Stimulated activated CD4-positive, alpha-beta T cell treated with anti-CD3 and anti-CD28 coated beads, Interleukin-12 subunit alpha, Interleukin-12 subunit beta, amount 100 ng/mL, for 24 hours (primary cell): Measurements from ENCODE around the gene ANK3.

Source experiments
- DNase-seq, 2 experiments: peaks; one replicate each; pipeline ENCODE4 v3.0.0-alpha.2; 2020; ENCODE audit warnings: low read depth in 2 of 2

The ANK3 gene

GRCh38 chr10:60234551-60234950 is 155.1 kb downstream of the ANK3 start:
- no peak for DNase-seq

- DNase-seq: no peak
Measured at GRCh38 chr10:60230892-60231291, 158.8 kb downstream of the ANK3 start.

- no peak for DNase-seq
Measured at GRCh38 chr10:60224066-60224705, 165.5 kb downstream of the ANK3 start.

- DNase-seq: no peak
Measured at GRCh38 chr10:60222047-60222446, 167.6 kb downstream of the ANK3 start.

- no peak for DNase-seq
Measured at GRCh38 chr10:60212195-60212594, 177.5 kb downstream of the ANK3 start.

DNA sequence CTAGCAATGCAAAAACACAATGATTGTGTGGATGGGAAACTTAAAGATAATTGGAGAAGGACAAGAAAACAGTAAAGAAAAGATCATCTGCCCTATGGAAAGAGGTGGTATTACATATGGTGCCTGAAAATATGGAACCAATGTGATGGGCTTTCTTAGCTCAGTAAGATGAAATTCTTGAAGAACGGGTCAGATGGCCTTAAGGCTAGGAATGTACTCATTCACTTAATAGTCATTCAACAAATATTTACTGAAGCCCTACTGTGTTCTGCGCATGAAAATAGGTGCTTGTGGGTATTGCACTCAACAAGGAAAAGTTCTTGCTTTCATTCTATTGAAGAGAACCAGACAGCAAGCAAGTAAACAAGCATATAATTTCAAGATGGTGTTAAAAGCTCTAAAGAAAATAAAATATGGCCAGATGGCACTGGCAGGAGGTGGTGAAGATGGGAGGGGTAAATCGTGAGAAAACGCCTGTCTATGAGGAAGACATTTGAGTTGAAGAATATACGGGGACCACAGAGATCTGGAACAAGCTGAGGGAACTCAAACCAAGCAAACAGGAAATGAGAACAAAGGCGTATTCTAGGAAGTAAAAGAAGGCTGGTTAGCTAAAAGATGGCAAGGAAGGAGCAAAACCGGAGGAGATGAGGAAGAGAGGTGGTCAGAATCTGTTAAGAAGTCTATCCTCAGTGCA is 179.7 kb downstream of the ANK3 start:
- DNase-seq: no peak

GRCh38 chr10:60208676-60209269 is 180.9 kb downstream of the ANK3 start:
- no peak for DNase-seq

- no peak for DNase-seq
Measured at GRCh38 chr10:60207894-60208293, 181.8 kb downstream of the ANK3 start.

DNA sequence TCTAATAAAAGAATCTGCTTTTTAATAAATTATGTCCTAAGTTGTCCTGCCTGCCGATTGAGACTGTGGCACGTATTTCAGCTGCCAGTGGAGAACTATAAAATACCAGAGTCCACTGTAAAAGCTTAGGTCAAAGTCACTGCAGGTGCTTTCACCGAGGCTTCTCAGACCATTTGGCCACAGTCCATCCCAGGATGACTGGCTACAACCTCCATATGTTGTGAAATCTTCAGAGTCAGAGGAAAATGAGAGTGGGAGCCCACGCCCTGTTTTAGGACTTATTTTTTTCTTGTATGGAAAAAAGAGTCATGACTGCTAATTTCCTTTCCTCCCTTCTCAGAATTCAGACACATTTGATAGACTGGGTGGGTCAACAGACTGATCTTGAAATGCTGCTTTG is 182.9 kb downstream of the ANK3 start:
- DNase-seq: no peak

GRCh38 chr10:60205741-60206140 is 183.9 kb downstream of the ANK3 start:
- no peak for DNase-seq

DNA sequence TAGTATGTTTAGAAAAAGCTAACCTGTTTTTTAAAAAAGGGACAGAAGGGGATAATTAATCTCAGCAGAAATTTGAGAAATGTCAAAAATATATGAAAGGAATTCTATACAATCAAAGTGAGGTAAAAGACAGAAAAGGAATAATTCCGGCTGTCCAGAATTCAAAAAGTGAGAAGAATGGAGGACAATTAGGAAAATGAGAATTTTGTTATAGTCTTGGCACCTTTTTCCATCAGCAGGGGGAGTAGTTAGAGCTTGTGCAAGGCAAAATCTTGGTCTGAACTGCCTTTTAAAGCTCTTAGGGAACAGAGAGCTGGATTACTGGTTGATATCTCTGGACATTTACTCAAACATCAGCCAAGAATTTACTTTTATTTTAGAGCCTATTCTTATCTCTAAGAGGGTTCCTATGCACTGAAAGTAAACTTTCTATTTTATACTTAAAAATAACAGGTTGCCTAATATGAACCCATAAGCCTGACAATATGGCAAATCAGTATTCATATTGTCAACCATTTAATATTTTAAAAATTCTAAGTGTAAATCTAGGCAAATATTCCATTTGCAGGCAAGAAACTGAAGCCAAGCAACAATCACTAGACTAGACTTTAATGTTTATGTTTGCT is 185.6 kb downstream of the ANK3 start:
- no peak for DNase-seq

DNA sequence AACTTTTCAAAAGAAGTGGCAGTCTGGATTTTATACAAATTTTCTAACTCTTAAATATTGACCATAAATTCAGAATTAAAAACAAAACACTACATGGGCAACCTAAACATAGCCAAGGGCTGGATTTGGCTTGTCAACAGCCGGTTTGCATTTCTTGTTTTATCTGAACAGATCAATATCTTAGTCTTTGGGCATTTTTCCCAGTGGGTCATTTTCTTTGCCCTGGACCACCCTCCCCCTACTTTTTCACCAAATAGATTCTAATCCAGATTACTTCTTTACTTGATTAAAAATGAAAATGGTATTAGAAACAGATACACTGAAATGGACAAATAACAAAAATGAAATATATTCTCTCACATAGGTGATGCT is 189.0 kb downstream of the ANK3 start:
- no peak for DNase-seq

- no peak for DNase-seq
Measured at GRCh38 chr10:60200012-60200681, 189.5 kb downstream of the ANK3 start.

DNA sequence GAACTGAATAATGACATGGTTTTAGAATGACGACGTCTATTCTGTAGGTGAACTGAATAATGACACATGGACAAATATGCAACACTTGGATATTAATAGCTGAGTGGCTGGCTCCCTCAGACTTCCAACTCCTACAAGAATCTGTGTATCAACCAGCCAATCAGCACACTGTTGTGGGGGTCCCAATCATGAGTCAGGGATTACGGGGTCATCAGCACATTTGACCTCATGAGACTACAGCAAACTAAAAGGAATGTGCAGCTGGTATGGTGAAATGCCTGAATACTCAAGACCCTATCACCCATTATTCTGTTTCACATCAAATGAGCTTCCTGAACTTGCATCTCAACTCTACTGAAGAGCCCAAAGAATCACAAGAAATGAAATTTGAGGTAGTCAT is 192.5 kb downstream of the ANK3 start:
- no peak for DNase-seq

- DNase-seq: no peak
Measured at GRCh38 chr10:60194421-60194820, 195.3 kb downstream of the ANK3 start.

DNA sequence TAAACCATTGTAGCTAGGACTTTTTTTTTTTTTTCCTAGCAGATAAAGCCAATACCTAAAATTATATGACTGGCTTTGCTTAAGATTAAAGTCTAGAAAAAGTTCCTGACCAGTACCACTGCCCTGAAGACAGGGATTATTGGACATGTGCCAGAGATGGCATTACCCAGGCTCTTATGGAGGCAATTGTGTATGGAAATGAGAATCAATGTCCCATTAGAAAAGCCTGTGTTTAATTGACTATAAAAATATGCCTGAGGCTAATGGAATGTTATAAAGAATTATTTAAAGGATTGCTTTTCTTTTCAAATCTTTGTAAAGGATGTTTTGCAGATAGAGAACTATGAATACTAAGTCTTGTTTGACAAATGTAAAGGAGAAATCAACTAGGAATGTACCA is 196.7 kb downstream of the ANK3 start:
- no peak for DNase-seq

DNA sequence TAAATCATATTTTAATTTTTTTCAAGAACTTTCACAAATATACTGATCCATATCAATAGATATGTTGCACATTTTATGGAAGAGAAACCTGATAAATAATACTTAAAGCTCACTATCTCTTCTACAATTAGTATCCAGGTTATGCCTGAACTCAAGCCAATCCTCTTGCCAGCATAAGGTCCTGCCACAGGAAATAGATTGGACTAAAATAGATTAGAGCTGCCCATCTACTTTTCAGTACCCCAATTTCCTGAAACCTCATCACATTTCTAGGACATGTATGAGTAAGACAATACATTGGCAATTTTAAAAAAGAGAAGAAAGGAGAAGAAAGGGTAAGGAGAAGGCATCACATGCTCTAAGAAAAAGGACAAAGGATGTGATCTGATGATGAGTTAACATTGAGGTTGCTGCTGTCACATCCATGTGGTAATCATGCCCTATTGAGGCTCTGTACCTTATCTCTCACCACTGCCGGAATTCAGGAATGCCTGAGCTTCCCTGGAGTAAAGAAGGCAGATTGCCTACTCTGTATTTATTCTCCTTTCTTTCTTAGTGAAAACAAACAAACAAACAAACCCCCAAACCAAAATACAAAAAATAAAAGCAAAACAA is 199.7 kb downstream of the ANK3 start:
- DNase-seq: no peak

DNA sequence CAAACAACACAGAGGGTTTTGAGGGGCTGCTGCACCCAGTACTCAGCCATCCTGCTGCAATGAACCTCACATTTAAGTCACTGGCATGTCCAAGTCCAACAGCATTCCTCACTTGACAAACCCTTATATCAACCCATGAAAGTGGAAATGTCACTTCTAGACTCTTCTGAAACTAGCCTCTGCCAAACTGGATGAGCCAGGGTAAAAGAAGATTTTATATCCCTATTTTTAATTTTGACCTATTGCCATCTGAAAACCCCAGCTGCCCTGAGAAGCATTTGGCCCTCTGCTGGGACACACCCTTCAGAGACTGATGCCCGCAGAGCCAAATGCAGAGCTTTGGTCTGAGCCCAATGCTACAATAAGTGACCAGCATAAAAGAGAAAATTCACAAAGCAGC is 201.1 kb downstream of the ANK3 start:
- DNase-seq: no peak

- DNase-seq: no peak
Measured at GRCh38 chr10:60187691-60188090, 202.0 kb downstream of the ANK3 start.

DNA sequence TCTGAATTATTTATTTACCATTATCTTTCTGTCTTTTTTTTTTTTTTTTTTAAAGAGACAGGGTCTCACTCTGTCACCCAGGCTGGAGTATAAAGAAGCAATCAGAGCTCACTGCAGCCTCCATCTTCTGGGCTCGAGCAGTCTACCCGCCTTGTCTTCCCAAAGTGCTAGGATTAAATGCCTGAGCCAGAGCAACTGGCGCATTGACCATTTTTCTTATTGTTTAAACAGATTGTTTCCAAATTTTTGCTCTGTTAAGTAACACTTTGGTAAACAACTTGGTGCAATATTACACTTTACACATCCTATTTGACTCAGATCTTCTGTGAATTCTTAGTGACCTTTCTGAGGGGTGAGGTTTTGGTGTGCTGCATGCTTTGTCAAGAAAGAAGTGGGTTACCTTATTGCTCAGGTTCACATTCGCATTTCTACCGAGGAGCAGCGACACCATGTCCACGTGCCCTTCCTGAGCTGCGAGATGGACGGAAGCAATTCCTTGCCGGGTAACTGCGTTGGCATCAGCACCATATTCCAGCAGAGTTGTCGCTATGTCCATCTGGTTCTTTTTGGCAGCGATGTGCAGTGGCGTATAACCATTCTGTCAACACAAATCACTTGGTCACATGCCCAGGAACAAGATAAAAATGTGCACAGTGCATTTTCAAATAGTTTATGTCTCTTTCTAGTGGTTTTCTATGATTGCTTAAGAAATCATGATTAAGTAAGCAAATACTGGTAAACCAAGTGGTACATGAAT is 203.2 kb downstream of the ANK3 start:
- no peak for DNase-seq

- no peak for DNase-seq
Measured at GRCh38 chr10:60185421-60185820, 204.3 kb downstream of the ANK3 start.
